ENCODE data around the gene CDK5RAP3. TPM values are rescaled to one million over a fixed set of nuclear protein-coding genes. Genes with fewer than 3 reads are reported as not detected.
"Not testable (repeated sequence)": the region's sequence is repeated elsewhere in the genome, so short reads cannot be mapped to it uniquely, and the experiment has no call there.

Gene CDK5RAP3
- total RNA-seq, 1 donor from 2014 or later = 47.8 TPM

DNA sequence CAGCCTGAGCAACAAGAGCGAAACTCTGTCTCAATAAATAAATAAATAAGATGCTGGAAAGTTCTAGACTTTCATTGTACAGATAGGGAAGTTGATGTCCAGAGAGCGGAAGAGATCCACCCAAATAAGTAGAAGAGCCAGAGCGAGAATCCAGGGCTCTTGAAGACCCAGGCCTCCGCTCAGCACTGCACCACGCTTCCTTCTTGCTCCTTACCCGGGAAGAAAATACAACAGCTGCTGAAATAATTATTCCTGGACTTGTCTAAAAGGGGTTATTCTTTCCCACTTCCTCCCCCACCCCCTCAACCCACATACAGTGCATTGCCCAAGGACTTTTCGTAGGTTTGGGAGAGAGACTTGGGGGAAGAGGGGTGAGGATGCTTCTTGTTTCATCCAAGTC, 26.7 kb downstream of the CDK5RAP3 start:
- no peak for DNase-seq (ENCODE audit: low read depth in 2 of 2)

DNA sequence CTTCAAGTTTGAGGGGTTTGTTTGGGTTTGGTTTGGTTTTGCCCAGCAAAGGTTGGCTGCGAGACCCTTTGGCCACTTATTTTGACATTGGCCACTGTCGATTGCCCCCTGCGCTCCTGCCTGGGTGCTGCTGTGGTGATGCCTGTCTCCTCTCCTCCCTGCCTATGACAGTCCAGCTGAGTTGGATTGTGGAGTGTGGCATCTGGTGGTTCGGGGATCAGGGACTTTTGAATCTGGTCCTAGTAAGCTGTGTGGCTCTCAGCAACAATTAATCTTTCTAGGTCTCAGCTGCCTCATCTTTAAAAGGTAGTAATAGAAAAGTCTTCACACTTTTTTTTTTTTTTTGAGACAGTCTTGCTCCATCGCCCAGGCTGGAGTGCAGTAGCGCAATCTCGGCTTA, 27.1 kb downstream of the CDK5RAP3 start:
- no peak for DNase-seq (ENCODE audit: low read depth in 2 of 2)

DNA sequence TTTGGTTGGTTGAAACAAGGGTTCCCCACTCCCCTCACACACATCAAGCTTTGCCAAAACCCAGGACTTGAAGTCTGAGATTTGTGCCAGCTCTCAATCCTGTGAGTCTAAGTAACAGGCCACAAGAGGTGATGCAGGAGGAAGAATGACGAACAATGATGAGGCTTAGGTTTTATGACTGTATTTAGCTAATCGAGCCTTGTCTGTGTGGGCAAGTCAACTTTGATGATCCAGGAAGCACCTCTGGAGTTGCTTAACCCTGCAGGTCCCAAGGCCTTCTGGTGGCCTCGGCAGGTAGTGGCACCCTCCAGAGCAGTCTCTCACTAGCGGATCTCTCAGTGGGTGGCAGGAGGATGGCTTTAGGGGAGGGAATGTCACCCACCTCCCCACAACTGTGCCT, 28.7 kb downstream of the CDK5RAP3 start:
- DNase-seq (ENCODE audit: low read depth in 2 of 2) = peak in 1 of 2 donors; percentile 33

DNA sequence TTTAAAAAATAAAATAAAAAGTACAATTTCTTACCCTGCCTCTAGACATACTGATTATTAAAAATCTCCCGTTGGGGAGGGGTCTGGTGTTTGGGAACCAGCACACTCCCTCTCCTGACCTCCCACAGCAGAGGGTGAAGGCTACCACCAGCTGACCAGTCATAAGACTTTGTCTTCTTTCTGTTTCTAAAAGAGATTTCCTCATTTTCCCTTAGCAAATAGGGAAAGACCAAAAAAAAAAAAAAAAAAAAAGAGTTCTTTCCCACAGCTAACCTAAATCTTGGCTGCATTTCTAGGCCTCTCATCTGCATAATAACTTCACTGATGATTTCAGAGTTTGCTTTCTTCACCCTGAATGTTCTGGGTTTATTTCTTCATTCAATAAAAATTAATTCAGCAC, 30.3 kb downstream of the CDK5RAP3 start:
- DNase-seq (ENCODE audit: low read depth in 2 of 2) = no peak

DNA sequence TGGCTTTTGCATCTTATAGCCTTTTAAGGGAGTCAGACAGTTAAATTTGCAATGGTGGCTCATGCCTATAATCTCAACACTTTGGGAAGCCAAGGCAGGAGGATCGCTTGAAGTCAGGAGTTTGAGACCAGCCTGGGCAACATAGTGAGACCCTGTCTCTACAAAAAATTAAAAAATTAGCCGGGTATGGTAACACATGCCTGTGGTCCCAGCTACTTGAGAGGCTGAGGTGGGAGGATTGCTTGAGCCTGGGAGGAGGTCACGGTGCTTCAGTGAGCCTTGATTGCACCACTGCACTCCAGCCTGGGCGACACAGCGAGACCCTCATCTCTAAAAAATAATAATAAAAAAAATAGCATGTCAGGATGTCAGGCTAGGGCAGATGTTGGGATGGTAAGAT, 30.7 kb downstream of the CDK5RAP3 start:
- not testable (repeated sequence) for DNase-seq (ENCODE audit: low read depth in 2 of 2)

DNA sequence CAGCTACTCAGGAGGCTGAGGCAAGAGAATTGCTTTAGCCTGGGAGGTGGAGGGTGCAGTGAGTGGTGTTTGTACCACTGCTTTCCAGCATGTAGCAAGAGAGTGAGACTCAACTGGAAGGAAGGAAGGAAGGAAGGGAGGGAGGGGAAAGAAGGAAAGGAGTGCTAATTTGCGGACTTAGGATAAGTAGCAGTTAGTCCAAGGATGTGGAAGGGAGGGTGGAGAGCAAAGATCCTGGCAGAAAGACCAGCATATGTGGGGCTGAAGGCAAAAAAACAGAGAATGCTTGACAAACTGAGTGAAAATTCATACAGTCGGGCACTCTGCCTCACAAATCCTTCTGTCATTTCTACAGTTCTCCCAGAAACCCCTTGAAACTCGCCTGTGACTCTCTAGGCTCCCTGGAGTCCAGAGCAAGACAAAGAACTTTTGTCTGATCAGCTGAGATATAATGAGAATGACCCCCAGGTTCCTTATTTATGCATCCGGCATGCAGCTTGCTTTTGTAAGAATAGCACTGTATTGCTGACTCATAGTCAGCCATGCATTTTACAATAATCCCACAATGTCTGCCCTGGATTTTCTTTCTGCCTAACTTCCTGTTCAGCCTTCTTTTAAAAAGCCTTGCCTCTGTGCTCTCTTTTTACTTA, 31.5 kb downstream of the CDK5RAP3 start:
- DNase-seq (ENCODE audit: low read depth in 2 of 2) = peak in 1 of 2 donors; percentile 78

DNA sequence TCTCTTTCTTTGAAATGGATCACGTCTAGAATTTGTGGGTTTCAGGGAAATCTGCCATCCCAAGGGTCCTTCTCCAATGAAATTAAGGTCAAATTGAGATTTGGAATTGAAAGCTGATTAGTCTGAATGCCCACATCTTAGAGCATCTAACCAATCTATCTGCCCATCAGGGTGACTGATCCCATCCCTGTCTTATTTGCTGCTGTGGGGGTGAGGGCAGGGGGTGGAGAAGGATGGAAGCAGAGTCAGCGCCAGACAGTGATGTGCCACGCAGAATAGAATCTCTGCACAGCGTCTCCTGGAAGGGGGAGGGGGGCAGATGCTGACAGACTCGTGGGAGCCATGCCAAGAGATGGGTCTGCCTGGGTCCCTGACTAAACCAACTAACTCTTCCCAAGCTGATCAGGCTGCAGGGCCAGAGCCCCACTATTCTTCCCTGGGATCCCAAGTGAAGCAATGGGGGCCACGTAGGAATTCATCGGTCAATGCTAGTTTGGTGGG, 32.1 kb downstream of the CDK5RAP3 start:
- no peak for DNase-seq (ENCODE audit: low read depth in 2 of 2)

DNA sequence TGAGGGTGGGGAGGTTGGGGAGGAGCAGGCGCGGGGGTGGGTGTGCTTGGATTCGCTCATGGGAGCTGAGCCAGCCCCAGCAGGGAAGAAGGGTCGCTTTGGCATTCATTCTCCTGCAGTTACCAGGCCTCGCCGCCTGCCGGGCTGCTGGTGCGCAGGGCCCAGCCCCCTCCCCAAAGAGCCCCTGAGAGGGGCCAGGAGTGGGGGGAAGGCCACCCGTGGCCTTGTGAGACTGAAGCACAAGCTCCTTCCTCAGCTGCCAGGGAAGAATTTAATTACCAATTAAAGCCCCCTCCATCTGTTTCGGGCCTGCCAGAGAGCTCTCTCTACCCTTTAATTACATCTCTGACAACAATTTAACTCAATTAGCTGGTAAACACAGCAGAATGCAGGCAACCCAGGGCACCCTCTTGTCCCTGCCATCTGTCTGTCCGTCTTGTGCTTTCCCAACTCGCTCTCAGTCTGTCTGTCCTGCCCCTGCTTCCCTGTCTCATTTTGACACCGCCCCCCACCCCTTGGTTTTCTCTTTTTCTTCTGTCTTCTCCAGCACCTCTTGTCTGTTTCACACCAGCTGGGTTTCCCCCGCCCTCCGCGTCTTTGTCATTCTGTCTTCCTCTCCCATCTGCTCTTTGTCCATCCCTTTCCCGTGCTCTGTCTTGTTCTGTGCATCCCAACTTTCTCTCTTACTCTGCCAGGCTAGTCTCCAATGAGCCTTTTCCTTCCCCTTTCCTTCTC, 32.7 kb downstream of the CDK5RAP3 start:
- DNase-seq (ENCODE audit: low read depth in 2 of 2) = no peak

DNA sequence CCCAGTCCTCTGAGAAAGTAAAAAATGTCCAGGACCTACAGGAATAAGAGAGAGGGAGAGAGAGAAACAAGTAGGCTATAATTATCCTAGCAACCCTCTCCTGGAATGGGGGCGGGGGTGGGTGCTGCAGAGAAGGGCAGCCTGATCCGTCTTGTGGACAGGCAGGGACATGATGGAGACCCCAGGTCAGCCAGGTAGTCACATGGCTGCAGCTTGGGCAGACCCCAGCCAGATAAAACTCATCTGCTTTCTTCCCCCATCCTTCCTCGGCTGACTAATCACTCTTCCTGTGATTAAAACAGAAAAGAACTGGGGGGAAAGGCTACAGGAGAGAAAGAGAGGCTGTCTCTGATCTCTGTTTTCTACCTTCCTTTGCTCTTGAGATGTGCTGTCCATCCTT, 34.1 kb downstream of the CDK5RAP3 start:
- no peak for DNase-seq (ENCODE audit: low read depth in 2 of 2)

DNA sequence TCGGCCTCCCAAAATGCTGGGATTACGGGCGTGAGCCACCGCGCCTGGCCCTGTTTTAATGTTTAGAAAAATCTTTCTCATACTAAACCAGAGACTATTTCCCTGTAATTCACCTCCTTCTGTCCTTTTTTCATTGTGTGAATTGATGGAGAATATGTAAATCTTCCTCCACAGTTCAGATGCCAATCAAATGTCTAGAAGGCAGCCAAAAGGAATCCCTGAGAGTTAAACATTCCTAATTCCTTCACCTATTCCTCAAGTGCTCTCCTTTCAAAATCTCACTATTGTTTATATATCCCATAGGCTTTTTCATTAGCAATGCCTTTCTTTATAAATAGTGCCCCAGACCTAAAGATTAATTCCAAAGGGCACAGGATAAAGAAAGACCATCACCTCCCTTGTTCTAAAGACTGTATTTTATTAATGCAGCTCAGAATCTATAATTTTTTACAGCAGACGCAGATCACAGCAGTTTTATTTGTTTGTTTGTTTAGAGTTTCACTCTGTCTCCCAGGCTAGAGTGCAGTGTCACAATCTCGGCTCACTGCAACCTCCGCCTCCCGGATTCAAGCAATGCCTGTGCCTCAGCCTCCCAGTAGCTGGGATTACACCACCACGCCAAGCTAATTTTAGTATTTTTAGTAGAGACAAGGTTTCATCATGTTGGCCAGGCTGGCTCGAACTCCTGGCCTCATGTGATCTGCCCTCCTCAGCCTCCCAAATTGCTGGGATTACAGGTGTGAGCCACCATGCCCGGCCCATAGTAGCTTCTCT, 36.2 kb downstream of the CDK5RAP3 start:
- no peak for DNase-seq (ENCODE audit: low read depth in 2 of 2)

DNA sequence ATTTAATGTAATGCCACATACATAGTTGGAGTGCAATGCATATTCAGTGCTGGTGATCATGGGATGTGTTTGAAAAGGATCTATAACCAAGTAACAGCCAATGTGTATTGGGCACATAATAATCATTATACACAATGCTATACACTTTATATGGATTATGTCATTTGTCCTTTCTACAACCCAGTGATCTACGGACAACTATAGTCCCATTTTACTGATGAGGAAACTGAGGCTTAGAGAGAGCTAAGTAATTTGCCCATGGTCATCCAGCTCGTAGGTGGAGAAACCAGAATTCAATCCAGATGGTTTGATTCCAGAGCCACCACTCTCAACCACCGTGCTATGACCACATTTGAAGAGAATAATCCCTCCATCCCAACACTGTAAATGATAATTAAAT, 39.3 kb downstream of the CDK5RAP3 start:
- no peak for DNase-seq (ENCODE audit: low read depth in 2 of 2)

DNA sequence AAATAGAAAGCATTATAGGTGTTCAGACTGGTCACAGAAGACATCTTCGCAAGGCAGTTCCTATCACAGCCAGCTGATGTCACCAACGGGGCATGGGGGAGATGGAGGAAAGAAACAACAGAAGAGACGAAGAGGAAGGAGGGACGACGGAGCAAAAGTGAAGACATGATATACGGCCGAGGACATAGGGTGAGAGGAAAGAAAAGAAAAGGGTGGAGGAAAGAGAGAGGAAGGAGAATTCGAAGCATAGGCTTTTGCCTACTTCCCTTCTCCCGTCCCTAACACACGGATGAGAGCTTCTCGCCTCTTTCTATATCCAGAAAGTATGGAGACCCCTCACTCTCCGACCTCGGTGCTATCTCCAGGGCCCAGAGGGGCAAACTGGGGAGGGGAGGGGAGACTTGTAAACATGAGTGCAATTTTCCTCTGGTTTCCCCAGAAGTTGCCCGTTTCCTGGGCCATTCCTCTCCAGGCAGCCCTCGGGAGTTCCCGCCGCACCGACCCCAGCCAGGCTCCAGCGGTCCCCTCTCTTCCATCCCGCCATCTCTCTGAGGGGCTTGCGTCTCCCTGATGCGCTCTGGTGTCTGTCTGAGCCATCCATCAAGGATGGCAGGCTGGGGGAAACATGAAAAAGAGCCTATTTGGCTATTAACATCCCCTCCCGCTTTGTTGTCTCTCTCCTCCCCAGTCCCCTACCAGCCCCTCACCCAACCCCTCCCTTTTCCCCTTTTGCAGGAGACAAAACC, 40.7 kb downstream of the CDK5RAP3 start:
- peak in 1 of 2 donors; percentile 33 for DNase-seq (ENCODE audit: low read depth in 2 of 2)

DNA sequence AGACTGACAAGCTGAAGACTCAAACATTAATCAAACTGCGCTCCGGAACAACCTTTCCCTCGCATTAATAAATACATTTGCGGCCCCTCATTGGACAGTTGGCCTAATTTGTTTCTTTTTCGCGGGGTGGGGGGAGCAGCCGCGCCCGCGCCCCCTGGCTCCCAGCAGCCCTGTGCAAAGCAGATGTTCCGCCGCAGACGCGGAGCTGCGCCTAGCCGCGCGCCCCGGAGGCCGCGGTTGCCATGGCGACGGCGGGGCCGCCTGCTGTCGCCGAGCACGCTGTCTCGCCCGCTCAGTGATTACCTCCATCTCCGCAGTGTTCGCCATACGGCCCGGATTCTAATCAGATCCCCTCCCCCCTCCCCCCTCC, 41.2 kb downstream of the CDK5RAP3 start:
- peak in 1 of 2 donors; percentile 31 for DNase-seq (ENCODE audit: low read depth in 2 of 2)

DNA sequence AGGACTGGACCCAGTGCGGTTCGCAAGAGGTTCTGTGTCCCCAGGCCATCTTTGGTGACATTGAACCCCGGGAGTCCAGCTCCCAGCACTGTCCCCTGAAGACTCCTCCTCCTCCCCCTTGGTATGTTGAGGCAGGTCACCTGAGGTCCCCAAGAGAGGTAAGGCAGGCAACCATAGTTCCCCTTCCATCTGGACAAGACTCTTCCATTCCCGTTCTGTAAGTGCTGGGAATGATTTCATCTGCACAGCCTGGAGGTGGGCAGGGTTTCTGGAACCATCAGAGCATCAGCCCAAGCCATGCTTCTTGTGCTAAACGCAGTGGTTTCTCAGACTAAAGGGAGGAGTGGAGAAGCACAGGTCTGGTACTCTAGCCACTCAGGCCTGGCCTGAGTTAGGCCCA, 41.7 kb downstream of the CDK5RAP3 start:
- DNase-seq (ENCODE audit: low read depth in 2 of 2) = no peak

DNA sequence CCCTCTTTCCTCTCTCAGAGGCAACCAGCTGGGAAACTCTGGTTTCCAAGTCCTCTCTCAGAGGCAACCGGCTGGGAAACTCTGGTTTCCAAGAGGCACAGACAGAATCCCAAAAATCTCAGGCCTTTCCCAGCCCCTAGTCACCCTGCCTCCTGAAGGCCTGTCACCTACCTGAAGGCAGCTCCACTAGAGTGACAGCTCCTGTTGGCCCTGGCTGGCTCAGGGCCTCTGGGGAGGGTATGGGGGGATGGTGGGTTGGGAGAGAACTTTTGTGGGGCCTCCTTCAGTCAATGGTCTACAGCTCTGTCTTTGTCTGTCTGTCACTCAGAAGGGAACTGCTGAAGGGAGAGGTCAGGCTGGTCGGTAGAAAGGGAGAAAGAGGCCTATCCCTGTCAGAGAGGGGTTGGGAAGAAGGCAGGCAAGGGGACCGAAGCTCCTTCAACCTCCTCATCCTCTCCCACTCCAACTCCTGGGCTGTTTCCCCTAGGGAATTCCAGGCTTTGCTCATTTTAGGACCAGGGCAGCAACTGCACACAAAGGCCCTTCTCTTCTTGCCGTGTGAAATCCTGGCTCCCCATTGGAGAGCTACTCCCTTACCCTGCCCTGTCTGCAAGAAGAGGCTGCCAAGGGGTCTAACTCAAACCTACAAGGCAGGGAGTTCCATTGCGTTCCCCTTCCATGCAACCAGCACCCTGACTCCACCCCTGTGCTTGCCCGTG, 43.1 kb downstream of the CDK5RAP3 start:
- DNase-seq (ENCODE audit: low read depth in 2 of 2) = no peak

DNA sequence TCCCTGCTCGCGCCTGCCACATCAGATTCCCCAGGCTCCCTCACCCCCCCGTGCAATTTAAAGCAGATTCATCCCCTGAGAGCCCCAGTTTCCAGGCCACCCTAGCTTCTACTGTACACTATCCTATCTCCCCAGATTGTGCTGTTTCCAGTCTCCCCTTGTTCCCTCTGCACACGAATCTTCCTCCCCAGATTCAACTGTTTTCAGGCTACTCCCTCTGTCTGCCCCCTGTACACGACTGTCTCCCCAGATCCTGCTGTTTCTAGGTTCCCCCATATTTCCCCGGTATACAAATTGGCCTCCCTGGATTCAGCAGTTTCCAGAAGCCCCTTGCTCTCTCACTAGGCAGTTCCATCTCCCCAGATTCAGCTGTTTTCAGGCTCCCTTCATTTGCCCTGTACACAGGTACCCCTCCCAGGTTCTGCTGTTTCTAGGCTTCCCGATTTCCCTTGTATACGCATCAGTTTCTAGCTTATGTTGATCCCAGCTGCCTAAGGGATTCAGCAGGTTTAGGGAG, 43.7 kb downstream of the CDK5RAP3 start:
- DNase-seq (ENCODE audit: low read depth in 2 of 2) = no peak

DNA sequence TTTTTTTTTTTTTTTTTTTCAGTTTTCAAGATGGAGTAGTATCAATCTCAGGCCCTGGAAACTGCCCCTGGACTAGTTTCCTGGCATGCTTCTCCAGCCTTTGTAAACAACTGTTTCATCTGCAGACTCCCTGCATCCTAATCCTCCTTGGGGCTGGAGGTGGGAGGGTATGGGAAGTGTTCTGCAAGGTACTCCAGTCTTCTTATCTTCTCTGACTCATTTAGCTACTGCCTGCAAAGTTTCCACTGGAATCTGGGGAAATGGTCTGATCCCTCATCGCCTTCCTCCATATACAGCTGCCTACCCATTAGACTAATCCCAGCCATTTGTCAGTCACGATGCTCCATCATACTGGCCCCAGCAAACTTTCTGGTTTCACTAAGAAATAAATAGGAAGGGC, 45.2 kb downstream of the CDK5RAP3 start:
- DNase-seq (ENCODE audit: low read depth in 2 of 2) = no peak

DNA sequence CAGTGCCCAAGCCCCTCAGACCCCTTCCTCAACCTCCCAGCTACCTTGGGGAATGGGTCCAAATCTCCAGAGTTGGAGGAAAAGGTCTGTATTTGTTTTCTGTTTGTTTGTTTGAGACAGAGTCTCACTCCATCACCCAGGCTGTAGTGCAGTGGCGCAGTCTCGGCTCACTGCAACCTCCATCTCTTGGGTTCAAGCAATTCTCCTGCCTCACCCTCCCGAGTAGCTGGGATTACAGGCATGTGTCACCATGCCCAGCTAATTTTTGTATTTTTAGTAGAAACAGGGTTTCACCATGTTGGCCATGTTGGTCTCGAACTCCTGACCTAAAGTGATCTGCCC, 46.9 kb downstream of the CDK5RAP3 start:
- DNase-seq (ENCODE audit: low read depth in 2 of 2) = not testable (repeated sequence)

DNA sequence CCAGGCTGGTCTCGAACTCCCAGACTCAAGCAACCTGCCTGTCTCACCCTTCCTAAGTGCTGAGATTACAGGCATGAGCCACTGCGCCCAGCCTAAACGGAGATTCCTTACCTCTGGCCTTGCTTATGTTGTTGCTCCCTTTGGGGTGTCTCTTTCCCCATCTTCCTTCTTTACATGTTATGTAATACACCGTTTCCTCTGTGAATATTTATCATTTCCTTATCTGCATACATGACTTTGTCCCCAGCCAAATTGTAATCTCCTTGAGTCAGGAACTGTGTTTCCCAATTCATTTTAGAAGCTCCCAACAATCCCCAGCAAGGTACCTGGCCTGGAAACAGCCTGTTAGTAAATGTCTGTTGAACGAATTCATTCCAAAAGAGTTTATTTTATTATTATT, 51.0 kb downstream of the CDK5RAP3 start:
- no peak for DNase-seq (ENCODE audit: low read depth in 2 of 2)

DNA sequence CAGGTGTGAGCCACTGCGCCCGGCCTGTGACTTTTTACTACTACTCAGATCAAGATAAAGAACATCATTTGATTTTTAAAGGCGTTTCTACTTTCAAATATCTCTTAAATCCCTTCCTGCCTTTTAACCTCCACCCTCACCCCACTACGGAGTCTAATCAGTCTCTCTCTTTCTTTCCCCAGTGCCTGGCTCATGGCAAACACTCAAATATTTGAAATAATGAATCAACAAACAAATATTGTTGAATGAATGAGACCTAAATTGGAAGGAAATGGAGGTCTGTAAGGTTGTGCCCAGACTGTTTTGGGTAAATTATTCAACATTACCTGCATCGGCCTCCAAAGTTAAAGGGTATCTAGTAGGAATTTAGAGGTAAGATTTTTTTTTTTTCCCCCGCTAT, 52.0 kb downstream of the CDK5RAP3 start:
- no peak for DNase-seq (ENCODE audit: low read depth in 2 of 2)
